NCI-H748 treated with DMSO at 0.1 percent for 48 hours (cell line): ENCODE results near the gene JMJD7.
A peak's percentile ranks its signal among the peaks of the same experiment; 100 is the strongest.

Source experiments
- DNase-seq: peaks from one replicate; lab custom pipeline; 2025; lab: John Stamatoyannopoulos, UW

The JMJD7 gene

GRCh38 chr15:41827880-41828806 lies at the start of gene JMJD7:
Gene JMJD7, plus strand, starts transcription at chr15:41828092. Its CDS starts 33 bp downstream, at chr15:41828125.
- DNase-seq = peak; percentile 37

GRCh38 chr15:41778521-41778920 lies 49.4 kb upstream of the JMJD7 start:
- DNase-seq = no peak

GRCh38 chr15:41779662-41780157 lies 48.2 kb upstream of the JMJD7 start:
- no peak for DNase-seq

GRCh38 chr15:41780266-41780665 lies 47.6 kb upstream of the JMJD7 start:
- no peak for DNase-seq

GRCh38 chr15:41780727-41781126 lies 47.2 kb upstream of the JMJD7 start:
- DNase-seq = no peak

GRCh38 chr15:41782371-41783282 lies 45.3 kb upstream of the JMJD7 start:
- no peak for DNase-seq

- DNase-seq = no peak
Measured at GRCh38 chr15:41783296-41783695, 44.6 kb upstream of the JMJD7 start.

- no peak for DNase-seq
Measured at GRCh38 chr15:41788262-41788661, 39.6 kb upstream of the JMJD7 start.

GRCh38 chr15:41789236-41789635 lies 38.7 kb upstream of the JMJD7 start:
- no peak for DNase-seq

- no peak for DNase-seq
Measured at GRCh38 chr15:41789662-41790061, 38.2 kb upstream of the JMJD7 start.

- DNase-seq = no peak
Measured at GRCh38 chr15:41790169-41790568, 37.7 kb upstream of the JMJD7 start.

GRCh38 chr15:41790756-41791546 lies 36.9 kb upstream of the JMJD7 start:
- DNase-seq = no peak

GRCh38 chr15:41791547-41791937 lies 36.4 kb upstream of the JMJD7 start:
- DNase-seq = no peak

- DNase-seq = no peak
Measured at GRCh38 chr15:41792000-41792637, 35.8 kb upstream of the JMJD7 start.

GRCh38 chr15:41794081-41794480 lies 33.8 kb upstream of the JMJD7 start:
- no peak for DNase-seq

- DNase-seq = no peak
Measured at GRCh38 chr15:41795996-41796856, 31.7 kb upstream of the JMJD7 start.

GRCh38 chr15:41797201-41797944 lies 30.5 kb upstream of the JMJD7 start:
- DNase-seq = no peak

GRCh38 chr15:41798607-41799487 lies 29.0 kb upstream of the JMJD7 start:
- no peak for DNase-seq

- no peak for DNase-seq
Measured at GRCh38 chr15:41799488-41799805, 28.4 kb upstream of the JMJD7 start.
